Hematopoietic multipotent progenitor cell treated with erythropoietin and hydrocortisone succinate and interleukin-3 and kit ligand, for 6 days (in vitro differentiated cells): Measurements from ENCODE around the gene PTPRN2.

Source experiments
- DNase-seq: peaks from one replicate; pipeline ENCODE4 v3.0.0-alpha.2; 2015

The PTPRN2 gene

GRCh38 chr7:158602905-158603772 lies 15.5 kb upstream of the PTPRN2 start:
- no peak for DNase-seq

GRCh38 chr7:158602041-158602440 lies 14.4 kb upstream of the PTPRN2 start:
- no peak for DNase-seq

- DNase-seq: no peak
Measured at GRCh38 chr7:158601090-158601489, 13.5 kb upstream of the PTPRN2 start.

- no peak for DNase-seq
Measured at GRCh38 chr7:158596745-158597144, 9.1 kb upstream of the PTPRN2 start.

- DNase-seq: no peak
Measured at GRCh38 chr7:158596309-158596708, 8.7 kb upstream of the PTPRN2 start.

GRCh38 chr7:158595068-158595467 lies 7.4 kb upstream of the PTPRN2 start:
- no peak for DNase-seq

GRCh38 chr7:158592541-158592940 lies 4.9 kb upstream of the PTPRN2 start:
- no peak for DNase-seq

GRCh38 chr7:158591944-158592343 lies 4.3 kb upstream of the PTPRN2 start:
- DNase-seq: no peak

GRCh38 chr7:158590181-158590530 lies 2.5 kb upstream of the PTPRN2 start:
- no peak for DNase-seq

GRCh38 chr7:158589653-158590052 lies 2.0 kb upstream of the PTPRN2 start:
- no peak for DNase-seq

GRCh38 chr7:158588878-158589442 lies 1.3 kb upstream of the PTPRN2 start:
- no peak for DNase-seq

- no peak for DNase-seq
Measured at GRCh38 chr7:158588085-158588877, 658 bp upstream of the PTPRN2 start.

- no peak for DNase-seq
Measured at GRCh38 chr7:158586499-158587161, 993 bp downstream of the PTPRN2 start.

GRCh38 chr7:158585721-158586498 lies 1.7 kb downstream of the PTPRN2 start:
- no peak for DNase-seq

GRCh38 chr7:158584407-158584806 lies 3.2 kb downstream of the PTPRN2 start:
- no peak for DNase-seq

GRCh38 chr7:158583810-158584209 lies 3.8 kb downstream of the PTPRN2 start:
- DNase-seq: no peak

- no peak for DNase-seq
Measured at GRCh38 chr7:158583143-158583542, 4.5 kb downstream of the PTPRN2 start.

GRCh38 chr7:158582089-158582456 lies 5.5 kb downstream of the PTPRN2 start:
- DNase-seq: no peak

GRCh38 chr7:158581440-158582088 lies 6.1 kb downstream of the PTPRN2 start:
- DNase-seq: no peak

GRCh38 chr7:158579662-158580646 lies 7.7 kb downstream of the PTPRN2 start:
- no peak for DNase-seq
